ENCODE measurements around the gene TAOK2. TPM values are rescaled to one million over a fixed set of nuclear protein-coding genes. Genes with fewer than 3 reads are reported as not detected.
"Not testable (repeated sequence)": the region's sequence is repeated elsewhere in the genome, so short reads cannot be mapped to it uniquely, and the experiment has no call there.

TAOK2 gene
- total and polyA plus RNA-seq, 8 donors, result 12.5 to 135 (median 34.3) TPM

- Histone ChIP-seq H3K4me3 (peak overlapping the region; percentile 97 to 100 (median 98)), H3K4me1 (peaks cover 20 to 41% (median 30%) of the 10 kb centered on the region in 4 donors), H3K9me3 (no peaks in the 10 kb centered on the region), H3K36me3 (peaks cover 0 to 21% (median 17%) of the 10 kb centered on the region in 4 donors), H3K27me3 (no peaks in the 10 kb centered on the region), H3K27ac (peak overlapping the region; percentile 84 to 92 (median 91))
- intact Hi-C loops (cut with DNase I; ENCODE audit: low total_unique reads), result no loop called here
- WGBS, 5 donors, result 1 to 9% (median 3%) methylated on average over 12 of the region's 12 CpGs
- DNase-seq, result peak in 1 of 2 donors; percentile 66
- TF ChIP-seq EP300 (IDR thresholded peaks at IDR 0.05) (no peak), POLR2A (IDR thresholded peaks at IDR 0.05) (no peak), CTCF (IDR thresholded peaks at IDR 0.05) (no peak), POLR2AphosphoS5 (IDR thresholded peaks at IDR 0.05) (no peak)
Measured at GRCh38 chr16:29926711-29927052, 47.0 kb upstream of the TAOK2 start.

GRCh38 chr16:29927070-29927905 lies 46.4 kb upstream of the TAOK2 start:
- H3K27ac ChIP-seq, result peak overlapping the region in 4 of 5 donors; percentile 84 to 92 (median 90)
- peaks cover 20 to 39% (median 30%) of the 10 kb centered on the region in 4 donors for H3K4me1 ChIP-seq
- intact Hi-C loops (cut with DNase I; ENCODE audit: low total_unique reads), result no loop called here
- H3K27me3 ChIP-seq, result no peaks in the 10 kb centered on the region
- H3K9me3 ChIP-seq, result no peaks in the 10 kb centered on the region
- H3K36me3 ChIP-seq, result peaks cover 0 to 15% (median 10%) of the 10 kb centered on the region in 4 donors
- DNase-seq, result peak in 1 of 2 donors; percentile 12
- WGBS, 5 donors, result 56 to 60% (median 57%) methylated on average over 12 of the region's 12 CpGs
- H3K4me3 ChIP-seq, result peak overlapping the region; percentile 97 to 100 (median 98)
- TF ChIP-seq EP300 (IDR thresholded peaks at IDR 0.05), result no peak
- no peak for TF ChIP-seq POLR2A (IDR thresholded peaks at IDR 0.05)
- no peak for TF ChIP-seq CTCF (IDR thresholded peaks at IDR 0.05)
- no peak for TF ChIP-seq POLR2AphosphoS5 (IDR thresholded peaks at IDR 0.05)

- H3K4me1 ChIP-seq, result peaks cover 6 to 11% (median 10%) of the 10 kb centered on the region in 4 donors
- 85 to 100% (median 94%) methylated on average over 2 of the region's 2 CpGs for WGBS, 5 donors
- H3K4me3 ChIP-seq; intact Hi-C loops (cut with DNase I; ENCODE audit: low total_unique reads); H3K36me3 ChIP-seq; H3K9me3 ChIP-seq; H3K27ac ChIP-seq; DNase-seq; H3K27me3 ChIP-seq: not testable (repeated sequence)
Measured at GRCh38 chr16:29931750-29932149, 41.9 kb upstream of the TAOK2 start.

GRCh38 chr16:29940656-29941055 lies 33.0 kb upstream of the TAOK2 start:
- Histone ChIP-seq H3K4me3 (no peak overlapping the region), H3K9me3 (peaks cover 0 to 5% (median 0%) of the 10 kb centered on the region in 4 donors), H3K4me1 (peaks cover 13 to 24% (median 18%) of the 10 kb centered on the region in 4 donors), H3K27ac (no peak overlapping the region), H3K27me3 (no peaks in the 10 kb centered on the region), H3K36me3 (no peaks in the 10 kb centered on the region)
- intact Hi-C loops (cut with DNase I; ENCODE audit: low total_unique reads), result no loop called here
- no peak for TF ChIP-seq CTCF (IDR thresholded peaks at IDR 0.05)
- TF ChIP-seq EP300 (IDR thresholded peaks at IDR 0.05), result no peak
- TF ChIP-seq POLR2A (IDR thresholded peaks at IDR 0.05), result no peak
- TF ChIP-seq POLR2AphosphoS5 (IDR thresholded peaks at IDR 0.05), result no peak
- DNase-seq, result peak in 1 of 2 donors; percentile 21
- WGBS, 5 donors, result 56 to 68% (median 64%) methylated on average over 4 of the region's 4 CpGs
